Ammon's horn (tissue), 1 donor: Measurements from ENCODE around the gene PSMD13.
A peak's percentile ranks its signal among the peaks of the same experiment; 100 is the strongest.

ENCODE experiments used
- DNase-seq: peaks from one replicate; pipeline ENCODE4 v3.0.0-alpha.2; 2016; ENCODE audit warnings: low spot score

The PSMD13 gene

DNA sequence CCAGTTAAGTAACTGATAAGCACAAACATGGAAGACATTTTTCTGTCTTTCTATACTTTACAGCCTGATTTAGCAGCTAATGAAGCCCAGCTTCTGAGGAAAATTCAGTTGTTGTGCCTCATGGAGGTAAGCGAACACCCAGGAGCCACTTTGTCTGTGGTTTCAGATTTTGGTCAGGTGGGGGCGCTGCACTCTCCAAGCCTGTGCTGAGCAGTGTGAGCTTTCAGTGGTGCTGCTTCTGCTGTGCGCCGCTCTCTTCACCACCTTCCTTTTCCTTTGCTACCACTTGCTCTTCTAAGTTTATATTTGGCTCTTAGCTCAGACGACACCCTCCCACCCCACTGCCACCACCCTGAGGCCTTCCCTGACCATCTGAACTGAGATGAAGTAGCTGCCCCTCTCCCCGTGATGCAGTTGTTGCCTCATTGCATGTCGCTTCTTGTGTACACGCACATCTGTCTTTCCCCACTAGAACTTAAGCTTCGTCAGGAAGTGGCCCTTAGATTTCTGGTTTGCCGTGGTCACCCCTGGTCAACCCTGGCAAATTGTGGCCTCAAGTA, 14.0 kb downstream of the PSMD13 start:
- DNase-seq: peak; percentile 64

GRCh38 chr11:251550-251949, 14.8 kb downstream of the PSMD13 start:
- DNase-seq: peak; percentile 26

- DNase-seq: no peak
Observed at GRCh38 chr11:252666-253065, 15.9 kb downstream of the PSMD13 start.

- no peak for DNase-seq
Observed at GRCh38 chr11:253160-253885, 16.5 kb downstream of the PSMD13 start.

DNA sequence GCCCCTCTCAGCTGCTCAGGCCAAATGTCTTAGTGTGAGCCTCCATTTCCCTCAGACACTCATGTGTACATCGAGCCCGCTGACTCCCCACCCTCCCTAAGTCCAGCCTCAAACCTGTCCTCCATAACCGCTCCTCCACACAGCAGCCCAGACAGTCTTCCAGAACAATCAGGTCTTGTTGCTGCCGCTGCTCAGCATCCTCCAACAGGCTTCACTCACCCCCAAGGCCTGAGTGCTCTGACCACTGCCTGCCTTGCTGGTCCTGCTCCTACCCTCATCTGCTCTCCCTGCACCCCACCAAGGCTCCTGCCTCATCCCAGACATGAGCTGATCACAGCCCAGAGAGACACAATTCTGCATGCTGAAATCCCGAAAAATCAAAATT, 17.1 kb downstream of the PSMD13 start:
- no peak for DNase-seq

GRCh38 chr11:255176-255575, 18.4 kb downstream of the PSMD13 start:
- no peak for DNase-seq

DNA sequence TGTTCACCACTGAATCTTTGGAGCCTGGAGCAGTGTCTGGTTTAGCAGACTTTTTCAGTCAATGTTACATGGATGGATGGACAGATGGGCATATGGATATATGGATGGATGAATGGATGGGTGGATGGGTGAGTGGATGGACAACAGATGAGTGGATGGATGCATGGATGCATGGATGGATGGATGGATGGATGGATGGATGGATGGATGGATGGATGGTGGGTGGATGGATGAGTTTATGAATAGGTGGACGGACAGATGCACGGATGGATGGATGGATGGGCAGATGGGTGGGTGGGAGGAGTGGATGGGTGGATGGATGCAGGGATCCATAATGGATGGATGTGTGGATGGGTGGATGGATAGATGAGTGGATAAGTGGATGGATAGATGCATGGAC, 19.0 kb downstream of the PSMD13 start:
- DNase-seq: no peak

GRCh38 chr11:256952-257737, 20.4 kb downstream of the PSMD13 start:
- no peak for DNase-seq

DNA sequence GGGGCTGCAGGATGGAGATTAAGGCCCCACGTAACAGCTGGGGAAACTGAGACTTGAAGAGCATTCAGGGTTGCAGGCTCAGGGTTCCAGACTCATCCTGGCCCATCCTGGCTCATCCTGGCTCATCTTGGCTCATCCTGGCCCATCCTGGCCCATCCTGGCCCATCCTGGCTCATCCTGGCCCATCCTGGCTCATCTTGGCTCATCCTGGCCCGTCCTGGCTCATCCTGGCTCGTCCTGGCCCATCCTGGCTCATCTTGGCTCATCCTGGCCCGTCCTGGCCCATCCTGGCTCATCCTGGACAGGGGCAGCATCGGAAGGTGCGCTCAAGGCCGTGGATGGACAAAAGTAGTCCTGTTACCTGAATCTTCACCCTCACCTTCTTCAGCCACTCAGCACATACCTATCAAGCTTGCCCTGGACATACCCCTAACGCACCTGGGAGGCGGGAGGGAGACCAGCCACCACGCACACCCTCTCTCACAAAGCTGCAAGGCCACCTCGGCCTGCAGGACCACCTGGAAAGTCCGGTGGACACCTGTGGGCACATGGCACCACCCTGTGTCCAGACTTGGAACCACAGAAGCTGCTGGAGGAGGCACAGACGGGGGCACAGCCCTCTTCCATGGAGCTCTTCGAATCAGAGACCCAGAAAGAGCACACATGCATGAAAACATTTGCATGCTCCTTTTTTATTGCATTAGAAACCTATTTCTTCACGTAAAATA, 21.2 kb downstream of the PSMD13 start:
- DNase-seq: no peak

DNA sequence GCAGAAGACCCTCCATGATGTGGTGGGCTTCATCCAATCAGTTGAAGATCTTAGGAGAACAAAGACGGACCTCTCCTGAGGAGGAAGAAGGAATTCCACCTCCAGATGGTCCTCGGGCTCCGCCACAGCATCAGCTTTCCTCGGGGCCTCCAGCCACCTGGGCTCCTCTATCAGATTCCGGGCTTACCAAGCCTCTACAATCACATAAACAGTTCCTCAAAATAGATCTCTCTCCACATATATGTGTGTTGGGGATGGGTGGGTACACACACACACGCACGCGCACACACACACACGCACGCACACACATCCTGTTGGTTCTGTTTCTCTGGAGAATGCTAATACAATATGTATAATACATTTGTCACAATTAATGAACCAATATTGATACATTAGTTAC, 22.6 kb downstream of the PSMD13 start:
- no peak for DNase-seq

GRCh38 chr11:261624-262023, 24.8 kb downstream of the PSMD13 start:
- no peak for DNase-seq

DNA sequence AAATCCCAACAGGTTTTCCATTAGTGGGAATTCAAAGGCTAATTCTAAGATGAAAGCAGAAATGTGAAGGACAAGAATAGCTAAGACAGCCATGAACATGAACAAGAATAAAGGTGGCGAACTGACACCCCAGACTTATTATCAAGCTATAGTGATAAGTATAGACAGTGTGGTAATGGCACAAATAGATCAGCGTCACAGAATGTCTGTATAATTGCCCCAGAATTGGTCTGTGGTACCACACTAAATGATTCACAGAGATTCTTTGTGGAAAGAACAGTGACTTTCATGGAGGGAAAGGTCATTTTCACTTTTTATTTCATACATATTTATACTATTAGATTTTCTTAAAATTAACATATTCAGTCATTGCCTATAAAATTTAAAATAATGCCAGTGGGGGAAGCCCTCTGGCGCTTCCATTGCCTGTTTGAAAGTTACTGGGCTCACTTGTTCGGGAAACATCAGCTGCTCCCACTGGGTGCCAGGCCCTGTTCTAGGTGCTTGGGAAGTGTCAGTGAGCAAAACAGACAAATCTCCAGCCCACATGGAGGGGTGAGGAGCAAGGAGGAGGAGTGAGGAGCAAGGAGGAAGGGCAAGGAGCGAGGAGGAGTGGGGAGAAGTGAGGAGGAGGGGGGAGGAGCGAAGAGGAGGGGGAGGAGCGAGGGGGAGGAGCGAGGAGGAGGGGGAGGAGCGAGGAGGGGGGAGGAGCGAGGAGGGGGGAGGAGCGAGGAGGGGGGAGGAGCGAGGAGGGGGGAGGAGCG, 30.1 kb downstream of the PSMD13 start:
- peak; percentile 32 for DNase-seq

GRCh38 chr11:267491-267994, 30.8 kb downstream of the PSMD13 start:
- no peak for DNase-seq

DNA sequence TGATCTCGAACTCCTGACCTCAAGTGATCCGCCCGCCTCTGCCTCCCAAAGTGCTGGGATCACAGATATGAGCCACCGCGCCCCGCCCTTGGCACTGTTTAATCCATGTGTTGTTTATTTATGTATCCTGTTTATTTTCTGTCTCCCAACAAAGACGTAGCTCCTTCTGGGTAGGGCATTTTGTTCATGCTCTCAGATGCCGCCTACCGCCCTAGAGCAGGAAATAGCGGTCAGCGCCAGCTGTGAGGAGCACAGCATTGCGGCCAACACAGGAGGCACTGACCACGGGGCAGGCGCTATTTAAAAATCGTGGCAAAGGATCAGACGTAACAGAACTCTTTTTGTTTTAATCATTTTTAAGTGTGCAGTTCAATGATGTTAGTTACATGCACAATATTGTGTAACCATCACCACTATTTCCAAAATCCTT, 32.0 kb downstream of the PSMD13 start:
- peak; percentile 75 for DNase-seq

- peak; percentile 51 for DNase-seq
Observed at GRCh38 chr11:269146-269890, 32.5 kb downstream of the PSMD13 start.

GRCh38 chr11:270451-271318, 33.9 kb downstream of the PSMD13 start:
- DNase-seq: no peak

DNA sequence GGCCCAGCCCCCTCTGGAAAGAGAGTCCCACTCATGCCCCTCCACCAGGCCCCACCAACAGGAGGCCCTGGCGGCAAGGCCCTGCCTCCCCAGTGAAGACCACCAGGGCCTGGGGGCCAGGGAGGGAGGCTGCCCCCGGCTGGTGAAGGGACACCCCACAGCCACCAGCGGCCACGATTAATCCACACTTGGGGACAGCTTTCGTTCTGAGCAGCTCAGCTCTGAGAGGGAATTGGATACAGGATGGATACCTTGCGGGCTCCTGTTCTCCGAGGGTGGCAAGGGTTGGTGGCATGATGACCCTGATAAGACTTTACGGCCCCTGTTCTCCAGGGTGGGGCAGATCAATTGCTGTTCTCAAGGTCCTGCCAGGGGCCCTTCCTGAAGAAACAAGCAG, 34.5 kb downstream of the PSMD13 start:
- DNase-seq: no peak

DNA sequence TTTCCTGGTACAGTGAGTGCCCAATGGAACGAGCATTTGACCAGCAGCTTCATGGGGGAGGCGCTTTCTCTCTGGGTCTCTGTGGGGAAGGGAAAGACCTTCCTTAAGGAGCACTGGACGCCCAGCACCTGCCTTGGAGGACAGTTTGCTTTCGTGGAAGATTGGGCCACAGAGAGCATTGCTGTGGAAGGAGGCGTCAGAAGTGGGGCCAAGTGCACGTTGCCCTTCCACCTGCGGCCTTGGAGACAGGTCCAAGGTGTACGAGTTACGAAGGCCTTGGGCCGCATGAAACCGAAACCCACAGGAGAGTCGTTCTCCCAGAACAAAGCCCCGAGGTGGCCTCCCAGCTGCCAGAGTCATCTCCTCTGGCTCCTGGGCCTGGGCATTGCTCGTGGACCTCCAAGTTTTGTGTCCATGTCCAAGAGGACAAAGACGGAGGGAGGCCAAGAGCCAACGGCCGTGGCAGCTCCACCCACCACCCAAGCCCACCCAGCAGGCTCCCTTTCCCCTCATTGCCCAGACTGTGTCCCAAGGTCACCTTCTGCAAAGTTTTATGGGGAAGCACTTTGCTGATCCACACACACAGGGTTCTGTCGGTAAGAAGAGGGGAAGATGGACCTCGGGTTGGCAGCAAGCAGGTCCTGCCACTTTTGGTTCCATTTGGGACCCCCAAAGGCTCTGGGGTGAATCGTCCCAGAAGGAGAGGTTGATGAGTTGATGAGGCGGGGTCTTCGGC, 35.6 kb downstream of the PSMD13 start:
- no peak for DNase-seq

GRCh38 chr11:272931-273198, 36.1 kb downstream of the PSMD13 start:
- DNase-seq: no peak
